IPS-18c (cell line): Measurements from ENCODE around the gene GTPBP6.

Experiments used
- H3K4me3 ChIP-seq: 2 replicates; pipeline ENCODE4 v1.7.0; 2013; ENCODE audit warnings: low read depth, mild to moderate bottlenecking, low read length, moderate library complexity; ENCODE audit not compliant: insufficient read depth
- H3K9me3 ChIP-seq: one replicate; pipeline ENCODE4 v1.6.1; 2013; ENCODE audit warnings: mild to moderate bottlenecking, low read length, moderate library complexity; ENCODE audit not compliant: control insufficient read depth, insufficient read depth

Gene GTPBP6

DNA sequence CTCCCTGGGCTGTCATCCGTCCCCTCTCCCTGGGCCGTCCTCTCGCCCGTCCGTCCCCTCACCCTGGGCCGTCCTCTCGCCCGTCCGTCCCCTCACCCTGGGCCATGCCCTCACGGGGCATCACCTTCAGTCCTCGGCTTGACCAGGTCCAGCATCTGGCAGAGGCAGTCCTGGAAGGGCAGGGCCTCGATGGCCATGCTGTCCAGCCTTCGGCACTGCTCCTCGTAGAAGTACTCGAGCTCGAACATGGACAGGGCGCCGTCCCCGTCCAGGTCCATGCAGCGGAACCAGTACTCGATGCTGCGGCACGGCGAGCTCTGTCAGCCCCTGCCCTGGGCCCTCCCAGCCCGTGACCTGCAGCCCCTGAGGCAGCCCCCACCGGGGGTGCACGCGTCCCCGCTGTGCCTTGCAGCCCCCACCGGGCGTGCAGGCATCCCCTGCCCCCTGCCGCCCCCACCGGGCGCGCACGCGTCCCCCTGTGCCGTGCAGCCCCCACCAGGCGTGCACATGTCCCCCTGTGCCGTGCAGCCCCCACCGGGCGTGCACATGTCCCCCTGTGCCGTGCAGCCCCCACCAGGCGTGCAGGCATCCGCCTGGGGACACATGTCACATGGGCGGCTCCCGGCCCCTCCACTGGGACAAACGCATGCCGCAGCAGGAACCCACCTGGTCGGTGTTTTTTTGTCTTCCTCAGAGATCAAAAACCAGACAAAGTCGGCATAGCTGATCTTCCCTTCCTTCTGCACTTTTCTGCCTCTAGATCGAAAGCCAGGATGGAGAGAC lies 22.2 kb upstream of the GTPBP6 start:
- Histone ChIP-seq H3K9me3 (peaks cover 3% of the 10 kb centered on the region), H3K4me3 (no peak overlapping the region)

DNA sequence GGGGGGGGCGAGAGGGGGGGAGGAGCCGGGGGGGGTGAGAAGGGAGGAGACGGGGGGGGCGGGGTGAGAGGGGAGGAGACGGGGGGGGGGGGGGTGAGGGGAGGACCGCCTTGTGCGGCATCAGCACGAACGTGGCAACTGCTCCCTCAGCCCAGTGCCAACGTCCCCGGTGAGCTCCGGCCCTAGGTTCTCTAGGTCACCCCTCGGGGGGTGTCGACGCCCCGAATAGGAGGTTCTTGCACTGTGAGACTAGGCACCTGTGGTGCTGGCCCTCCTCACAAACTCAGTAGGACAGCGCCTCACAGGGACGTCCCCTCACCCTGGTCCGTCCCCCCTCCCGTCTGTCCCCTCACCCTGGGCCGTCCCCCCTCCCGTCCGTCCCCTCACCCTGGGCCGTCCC lies 21.5 kb upstream of the GTPBP6 start:
- H3K4me3 ChIP-seq: no peak overlapping the region
- H3K9me3 ChIP-seq: peaks cover 3% of the 10 kb centered on the region

GRCh38 chrX:338836-339400 lies 20.3 kb upstream of the GTPBP6 start:
- Histone ChIP-seq H3K4me3 (no peak overlapping the region), H3K9me3 (peaks cover 3% of the 10 kb centered on the region)

GRCh38 chrX:338281-338835 lies 19.8 kb upstream of the GTPBP6 start:
- Histone ChIP-seq H3K9me3 (peaks cover 3% of the 10 kb centered on the region), H3K4me3 (no peak overlapping the region)

DNA sequence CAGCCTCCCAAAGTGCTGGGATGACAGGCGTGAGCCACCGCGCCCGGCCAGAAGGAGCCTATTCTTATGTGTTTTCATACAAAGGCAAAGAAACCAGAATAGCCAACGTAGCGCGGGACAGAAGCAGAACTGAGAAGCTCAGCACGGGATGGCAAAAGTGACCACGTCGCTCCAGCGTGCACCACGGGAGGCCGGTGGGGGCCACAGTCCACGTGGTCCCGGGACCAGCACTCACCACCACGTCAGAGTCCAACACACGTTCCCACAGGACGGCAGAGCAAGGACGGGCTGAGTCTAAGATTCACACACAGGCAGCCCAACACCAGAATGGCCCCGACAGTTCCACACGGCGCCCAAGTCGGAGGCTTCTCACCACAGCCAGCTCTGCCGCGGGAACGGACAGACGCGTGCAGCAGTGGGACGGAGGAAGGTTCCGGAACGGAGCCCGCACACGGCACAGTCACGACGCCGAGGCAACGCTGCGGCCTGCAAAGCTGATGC lies 18.8 kb upstream of the GTPBP6 start:
- H3K9me3 ChIP-seq: peaks cover 3% of the 10 kb centered on the region

GRCh38 chrX:336227-336626 lies 17.6 kb upstream of the GTPBP6 start:
- H3K4me3 ChIP-seq: no peak overlapping the region
- no peaks in the 10 kb centered on the region for H3K9me3 ChIP-seq

More for the DNA sequence above, 18.8 kb upstream of the GTPBP6 start:
- no peak overlapping the region for H3K4me3 ChIP-seq

- no peak overlapping the region for H3K4me3 ChIP-seq
- H3K9me3 ChIP-seq: no peaks in the 10 kb centered on the region
Observed at GRCh38 chrX:335758-336155, 17.2 kb upstream of the GTPBP6 start.

- no peak overlapping the region for H3K4me3 ChIP-seq
- H3K9me3 ChIP-seq: no peaks in the 10 kb centered on the region
Observed at GRCh38 chrX:334971-335757, 16.6 kb upstream of the GTPBP6 start.

DNA sequence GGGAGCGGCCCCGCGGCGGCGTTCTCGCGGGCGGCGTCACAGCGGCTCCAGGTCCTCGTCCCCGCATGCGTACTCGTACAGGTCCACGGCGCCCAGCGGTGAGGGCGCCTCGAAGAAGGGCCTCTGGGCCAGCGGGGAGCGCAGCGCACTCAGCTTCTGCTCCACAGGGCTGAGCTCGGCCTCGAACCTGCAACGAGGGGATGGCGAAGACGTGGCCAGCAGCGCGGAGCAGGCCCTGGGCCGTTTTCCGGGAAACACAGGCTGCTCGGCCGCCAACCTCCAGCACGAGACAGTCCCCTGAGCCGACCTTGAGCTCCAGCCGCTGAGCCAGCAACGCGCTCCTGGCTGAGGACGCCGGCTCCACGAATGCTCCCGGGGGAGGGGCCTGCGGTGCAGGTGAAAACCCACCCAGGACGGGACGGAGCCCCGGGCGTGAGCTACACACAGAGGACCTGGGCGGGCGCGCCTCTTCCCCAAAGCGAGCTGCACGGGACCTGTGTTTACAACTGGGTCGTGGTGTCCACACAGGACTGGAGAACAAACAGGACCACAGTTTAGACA lies 15.8 kb upstream of the GTPBP6 start:
- no peaks in the 10 kb centered on the region for H3K9me3 ChIP-seq
- H3K4me3 ChIP-seq: no peak overlapping the region

- Histone ChIP-seq H3K4me3 (no peak overlapping the region), H3K9me3 (no peaks in the 10 kb centered on the region)
Observed at GRCh38 chrX:333611-334311, 15.2 kb upstream of the GTPBP6 start.

DNA sequence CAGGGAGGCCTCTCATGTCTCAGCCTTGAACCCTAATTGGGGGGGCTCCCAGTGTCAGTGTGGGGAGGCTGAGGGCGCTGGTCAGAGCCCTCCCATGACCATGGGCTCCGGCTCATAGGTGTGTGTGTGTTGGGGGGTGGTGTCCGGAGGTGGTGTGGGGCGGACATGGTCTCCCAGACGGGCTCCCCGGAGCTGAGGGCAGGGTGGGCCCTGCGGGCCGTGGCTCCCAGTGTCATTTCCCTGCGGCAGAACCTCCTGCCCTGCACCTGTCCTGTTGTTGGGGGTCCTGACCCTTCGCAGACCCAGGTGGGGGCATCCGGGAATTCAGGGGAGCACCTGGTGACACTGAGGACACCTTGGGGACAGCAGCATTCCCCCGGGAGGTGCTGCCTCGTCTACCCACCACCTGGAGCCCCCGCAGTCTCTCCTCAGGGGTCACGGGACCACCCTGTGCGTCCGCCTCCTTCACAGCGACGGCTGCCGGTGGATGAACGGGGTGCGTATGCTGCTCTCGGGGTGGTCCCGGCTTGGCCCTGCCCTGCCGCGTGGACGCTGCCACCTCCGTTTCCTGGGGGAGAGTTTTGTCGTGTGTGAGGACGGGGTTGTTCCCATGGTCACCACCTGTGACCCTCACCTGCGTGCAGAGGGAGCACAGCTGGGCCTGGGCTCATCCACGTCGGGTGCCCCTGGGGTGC lies 14.5 kb upstream of the GTPBP6 start:
- no peaks in the 10 kb centered on the region for H3K9me3 ChIP-seq
- H3K4me3 ChIP-seq: no peak overlapping the region

- Histone ChIP-seq H3K4me3 (no peak overlapping the region), H3K9me3 (no peaks in the 10 kb centered on the region)
Observed at GRCh38 chrX:332496-332860, 13.9 kb upstream of the GTPBP6 start.

GRCh38 chrX:331825-332495 lies 13.4 kb upstream of the GTPBP6 start:
- H3K4me3 ChIP-seq: no peak overlapping the region
- no peaks in the 10 kb centered on the region for H3K9me3 ChIP-seq

GRCh38 chrX:331151-331824 lies 12.7 kb upstream of the GTPBP6 start:
- Histone ChIP-seq H3K4me3 (no peak overlapping the region), H3K9me3 (no peaks in the 10 kb centered on the region)

GRCh38 chrX:330726-331150 lies 12.1 kb upstream of the GTPBP6 start:
- no peak overlapping the region for H3K4me3 ChIP-seq
- no peaks in the 10 kb centered on the region for H3K9me3 ChIP-seq
